Stimulated activated CD8-positive, alpha-beta memory T cell treated with anti-CD3 and anti-CD28 coated beads, Interleukin-15, amount 100 ng/mL, for 24 hours (primary cell): ENCODE results near the gene GABPB2.

Experiments used
- DNase-seq: peaks from one replicate; pipeline ENCODE4 v3.0.0-alpha.2; 2020; ENCODE audit warnings: low read depth

The GABPB2 gene

DNA sequence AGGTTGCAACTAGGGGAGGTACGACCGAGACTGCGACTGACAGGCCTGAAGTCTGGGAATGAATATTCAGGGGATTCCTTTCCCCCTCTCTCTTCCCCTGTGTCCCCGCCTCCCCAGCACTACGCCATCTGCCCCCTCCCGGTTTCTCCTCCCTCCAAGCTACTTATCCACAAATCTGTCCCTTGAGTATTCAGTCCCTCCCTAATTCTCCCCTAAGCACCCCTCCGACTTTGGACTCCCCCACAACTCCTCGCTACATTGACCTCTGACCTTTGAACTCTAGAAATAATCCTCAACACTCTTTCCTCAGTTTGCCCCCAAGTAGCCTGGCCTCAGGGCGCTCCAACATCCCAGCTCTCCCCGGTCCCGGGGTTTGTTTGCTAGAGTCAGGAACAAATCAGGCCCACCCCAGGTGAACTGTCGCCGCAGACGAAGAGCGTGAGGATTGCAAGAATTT, 94.7 kb downstream of the GABPB2 start:
- DNase-seq, result no peak

GRCh38 chr1:151165738-151166504, 95.4 kb downstream of the GABPB2 start, which contains the start of the genes LYSMD1 and SCNM1:
TSS of gene LYSMD1 (minus strand) at chr1:151165902. CDS start at chr1:151165258, 644 bp downstream.
TSS of gene SCNM1 (plus strand) at chr1:151166144. CDS start at chr1:151166153, 9 bp downstream.
- peak; percentile 71 for DNase-seq

DNA sequence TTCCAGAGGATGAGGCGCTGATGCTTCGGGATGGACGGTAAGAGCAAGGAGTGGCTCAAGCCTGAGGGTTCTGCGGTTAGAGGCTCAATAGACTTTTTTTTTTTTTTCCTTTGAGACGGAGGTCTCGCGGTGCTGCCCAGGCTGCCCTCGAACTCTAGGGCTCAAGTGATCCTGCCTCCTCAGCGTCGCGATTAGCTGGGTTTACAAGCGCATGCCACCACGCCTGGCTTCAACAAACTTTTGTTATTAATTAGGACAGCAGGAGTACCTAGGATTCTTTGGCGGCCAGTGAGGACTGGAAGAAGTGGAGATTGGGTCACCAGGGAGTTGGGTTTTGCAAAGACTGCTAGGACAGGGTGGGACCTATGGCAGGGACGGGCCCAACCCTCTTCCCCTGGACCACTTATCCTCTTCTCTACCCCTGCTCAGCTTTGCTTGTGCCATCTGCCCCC, 96.0 kb downstream of the GABPB2 start:
- no peak for DNase-seq

- no peak for DNase-seq
Observed at GRCh38 chr1:151167116-151167515, 96.6 kb downstream of the GABPB2 start.

DNA sequence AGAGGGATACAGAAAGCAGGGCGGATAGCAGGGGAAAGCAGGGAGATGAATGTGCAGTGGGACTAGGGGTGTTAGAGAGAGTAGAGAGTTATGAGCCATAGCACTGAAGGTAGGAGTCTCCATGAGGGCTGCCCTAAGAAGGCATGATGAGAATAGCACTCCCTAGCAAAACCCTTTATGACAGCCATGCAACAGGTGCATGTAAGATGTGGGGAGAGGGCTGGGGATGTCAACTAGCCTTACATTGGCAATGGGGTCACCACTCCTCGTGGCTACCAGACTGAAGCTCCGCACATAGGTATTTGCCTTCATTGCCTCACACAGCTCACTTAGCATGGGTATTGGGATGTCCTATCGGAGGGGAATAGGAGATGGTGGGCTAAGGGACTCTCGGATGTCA, 100.6 kb downstream of the GABPB2 start:
- DNase-seq, result no peak
